Stimulated activated naive B cell treated with anti-CD40 and anti-IgM and Interleukin-4, amounts not matched to agents 10 μg/mL and 1 μg/mL and 100 μg/mL, for 72 hours (primary cell): ENCODE results near the gene ICOSLG.
"Not testable (repeated sequence)": the region's sequence is repeated elsewhere in the genome, so short reads cannot be mapped to it uniquely, and the experiment has no call there.

Source experiments
- ATAC-seq, 2 donors: fragments of 150-1000 bp; cut with Tn5 transposase; replicated peaks; 2 replicates each; pipeline ENCODE4 v1.10.0; 2021; ENCODE audit warnings: moderate library complexity in 1 of 2
- DNase-seq: peaks from one replicate; pipeline ENCODE4 v3.0.0; 2021
- H3K27ac Mint-ChIP-seq: one replicate; pipeline ENCODE4 v1.8.0; 2022; ENCODE audit warnings: mild to moderate bottlenecking, mixed read lengths
- H3K27me3 Mint-ChIP-seq, 2 donors: one replicate each; pipeline ENCODE4 v1.8.0; 2022; ENCODE audit warnings: mixed read lengths in 2 of 2
- H3K36me3 Mint-ChIP-seq, 2 donors: one replicate each; pipeline ENCODE4 v1.8.0; 2022; ENCODE audit warnings: mixed read lengths in 2 of 2, mild to moderate bottlenecking in 1 of 2
- H3K4me1 Mint-ChIP-seq, 2 donors: one replicate each; pipeline ENCODE4 v1.8.0; 2022; ENCODE audit warnings: mixed read lengths in 2 of 2, mild to moderate bottlenecking in 1 of 2
- H3K4me3 Mint-ChIP-seq, 2 donors: one replicate each; pipeline ENCODE4 v1.8.0; 2022; ENCODE audit warnings: mild to moderate bottlenecking in 2 of 2, mixed read lengths in 2 of 2, moderate library complexity in 1 of 2
- H3K9me3 Mint-ChIP-seq, 2 donors: one replicate each; pipeline ENCODE4 v1.8.0; 2022; ENCODE audit warnings: mixed read lengths in 2 of 2, mild to moderate bottlenecking in 1 of 2

The ICOSLG gene

GRCh38 chr21:44240842-44241241 is at the start of gene ICOSLG:
ICOSLG (minus strand) TSS chr21:44240943; CDS start chr21:44240817, 126 bp downstream.
- not testable (repeated sequence) for H3K27me3 Mint-ChIP-seq, H3K27ac Mint-ChIP-seq, H3K4me3 Mint-ChIP-seq, H3K36me3 Mint-ChIP-seq, H3K9me3 Mint-ChIP-seq, DNase-seq, H3K4me1 Mint-ChIP-seq
- ATAC-seq: peak; percentile 38 to 53

- peaks cover 9 to 13% of the 10 kb centered on the region in 2 donors for H3K27me3 Mint-ChIP-seq
- ATAC-seq (no peak), DNase-seq (no peak)
- H3K36me3 Mint-ChIP-seq: no peaks in the 10 kb centered on the region
- H3K4me3 Mint-ChIP-seq: no peak overlapping the region
- H3K9me3 Mint-ChIP-seq: no peaks in the 10 kb centered on the region
- H3K4me1 Mint-ChIP-seq: peaks cover 17 to 33% of the 10 kb centered on the region in 2 donors
- no peak overlapping the region for H3K27ac Mint-ChIP-seq
Observed at GRCh38 chr21:44289381-44290010, 48.8 kb upstream of the ICOSLG start.

- no peak overlapping the region for H3K27ac Mint-ChIP-seq
- H3K9me3 Mint-ChIP-seq: no peaks in the 10 kb centered on the region
- peaks cover 23 to 40% of the 10 kb centered on the region in 2 donors for H3K4me1 Mint-ChIP-seq
- DNase-seq (no peak), ATAC-seq (no peak)
- H3K27me3 Mint-ChIP-seq: peaks cover 9 to 21% of the 10 kb centered on the region in 2 donors
- no peak overlapping the region for H3K4me3 Mint-ChIP-seq
- H3K36me3 Mint-ChIP-seq: no peaks in the 10 kb centered on the region
Observed at GRCh38 chr21:44288251-44289110, 47.7 kb upstream of the ICOSLG start.

- Mint-ChIP-seq H3K27me3 (peaks cover 9 to 21% of the 10 kb centered on the region in 2 donors), H3K4me1 (peaks cover 30 to 33% of the 10 kb centered on the region in 2 donors), H3K4me3 (no peak overlapping the region), H3K9me3 (no peaks in the 10 kb centered on the region), H3K27ac (no peak overlapping the region), H3K36me3 (no peaks in the 10 kb centered on the region)
- ATAC-seq: peak in 1 of 2 donors; percentile 38
- DNase-seq: no peak
Observed at GRCh38 chr21:44286716-44287632, 46.2 kb upstream of the ICOSLG start.

GRCh38 chr21:44286086-44286715 is 45.5 kb upstream of the ICOSLG start:
- Mint-ChIP-seq H3K36me3 (no peaks in the 10 kb centered on the region), H3K9me3 (no peaks in the 10 kb centered on the region), H3K4me3 (no peak overlapping the region), H3K4me1 (peaks cover 27 to 28% of the 10 kb centered on the region in 2 donors), H3K27me3 (peaks cover 9 to 21% of the 10 kb centered on the region in 2 donors), H3K27ac (no peak overlapping the region)
- DNase-seq: no peak
- no peak for ATAC-seq

- Mint-ChIP-seq H3K27me3 (peaks cover 9 to 21% of the 10 kb centered on the region in 2 donors), H3K36me3 (no peaks in the 10 kb centered on the region), H3K9me3 (no peaks in the 10 kb centered on the region), H3K4me3 (no peak within 1 kb of the TSS), H3K4me1 (peaks cover 21 to 22% of the 10 kb centered on the region in 2 donors), H3K27ac (no peak within 1 kb of the TSS)
- ATAC-seq: peak in 1 of 2 donors; percentile 18
- no peak for DNase-seq
Observed at GRCh38 chr21:44285138-44285992, 44.6 kb upstream of the ICOSLG start, which contains the start of gene AIRE. AIRE (plus strand) TSS chr21:44285876; CDS start chr21:44286007, 131 bp downstream.

GRCh38 chr21:44283948-44284347 is 43.2 kb upstream of the ICOSLG start:
- ATAC-seq (no peak), DNase-seq (no peak)
- H3K27me3 Mint-ChIP-seq: peaks cover 9 to 21% of the 10 kb centered on the region in 2 donors
- no peaks in the 10 kb centered on the region for H3K9me3 Mint-ChIP-seq
- H3K36me3 Mint-ChIP-seq: no peaks in the 10 kb centered on the region
- H3K27ac Mint-ChIP-seq: no peak overlapping the region
- H3K4me1 Mint-ChIP-seq: peaks cover 22 to 24% of the 10 kb centered on the region in 2 donors
- H3K4me3 Mint-ChIP-seq: no peak overlapping the region

- H3K9me3 Mint-ChIP-seq, DNase-seq, ATAC-seq, H3K27ac Mint-ChIP-seq, H3K4me3 Mint-ChIP-seq, H3K36me3 Mint-ChIP-seq: not testable (repeated sequence)
- Mint-ChIP-seq H3K27me3 (peaks cover 8 to 21% of the 10 kb centered on the region in 2 donors), H3K4me1 (peaks cover 22 to 24% of the 10 kb centered on the region in 2 donors)
Observed at GRCh38 chr21:44283211-44283785, 42.6 kb upstream of the ICOSLG start.

GRCh38 chr21:44282370-44282769 is 41.6 kb upstream of the ICOSLG start:
- ATAC-seq (no peak), DNase-seq (no peak)
- no peaks in the 10 kb centered on the region for H3K9me3 Mint-ChIP-seq
- H3K27ac Mint-ChIP-seq: no peak overlapping the region
- peaks cover 0 to 15% of the 10 kb centered on the region in 2 donors for H3K27me3 Mint-ChIP-seq
- no peak overlapping the region for H3K4me3 Mint-ChIP-seq
- peaks cover 20 to 22% of the 10 kb centered on the region in 2 donors for H3K4me1 Mint-ChIP-seq
- H3K36me3 Mint-ChIP-seq: no peaks in the 10 kb centered on the region

GRCh38 chr21:44281801-44282200 is 41.1 kb upstream of the ICOSLG start:
- DNase-seq (no peak), ATAC-seq (no peak)
- Mint-ChIP-seq H3K27ac (no peak overlapping the region), H3K9me3 (no peaks in the 10 kb centered on the region), H3K27me3 (peaks cover 0 to 15% of the 10 kb centered on the region in 2 donors), H3K4me1 (peaks cover 20 to 22% of the 10 kb centered on the region in 2 donors), H3K36me3 (no peaks in the 10 kb centered on the region), H3K4me3 (no peak overlapping the region)

- H3K27me3 Mint-ChIP-seq: peaks cover 0 to 9% of the 10 kb centered on the region in 2 donors
- H3K4me1 Mint-ChIP-seq: peaks cover 20 to 22% of the 10 kb centered on the region in 2 donors
- ATAC-seq (no peak), DNase-seq (no peak)
- H3K27ac Mint-ChIP-seq: no peak overlapping the region
- H3K9me3 Mint-ChIP-seq: no peaks in the 10 kb centered on the region
- H3K4me3 Mint-ChIP-seq: no peak overlapping the region
- no peaks in the 10 kb centered on the region for H3K36me3 Mint-ChIP-seq
Observed at GRCh38 chr21:44279354-44280260, 38.9 kb upstream of the ICOSLG start.

GRCh38 chr21:44275041-44275440 is 34.3 kb upstream of the ICOSLG start:
- H3K36me3 Mint-ChIP-seq: no peaks in the 10 kb centered on the region
- DNase-seq: no peak
- no peaks in the 10 kb centered on the region for H3K9me3 Mint-ChIP-seq
- no peak overlapping the region for H3K27ac Mint-ChIP-seq
- ATAC-seq: no peak
- no peaks in the 10 kb centered on the region for H3K27me3 Mint-ChIP-seq
- no peak overlapping the region for H3K4me3 Mint-ChIP-seq
- H3K4me1 Mint-ChIP-seq: peaks cover 3 to 4% of the 10 kb centered on the region in 2 donors
